HG02885 (cell line): ENCODE results near the gene ARID1B.

Source experiments
- ATAC-seq: cut with Tn5 transposase; IDR thresholded peaks from one replicate; pipeline ENCODE4 v1.9.1; 2021; ENCODE audit warnings: mild to moderate bottlenecking; ENCODE audit not compliant: unreplicated experiment, poor library complexity

The ARID1B gene

GRCh38 chr6:156899071-156899470, 121.9 kb downstream of the ARID1B start:
- ATAC-seq: no peak

- ATAC-seq: no peak
Measured at GRCh38 chr6:156899532-156900135, 122.5 kb downstream of the ARID1B start.

- no peak for ATAC-seq
Measured at GRCh38 chr6:156900292-156900691, 123.1 kb downstream of the ARID1B start.

- ATAC-seq: no peak
Measured at GRCh38 chr6:156901309-156902019, 124.3 kb downstream of the ARID1B start.

GRCh38 chr6:156902782-156903181, 125.6 kb downstream of the ARID1B start:
- no peak for ATAC-seq

- ATAC-seq: no peak
Measured at GRCh38 chr6:156904176-156904967, 127.2 kb downstream of the ARID1B start.

GRCh38 chr6:156905801-156906200, 128.6 kb downstream of the ARID1B start:
- ATAC-seq: no peak

GRCh38 chr6:156906451-156906850, 129.3 kb downstream of the ARID1B start:
- ATAC-seq: no peak

GRCh38 chr6:156909212-156910010, 132.2 kb downstream of the ARID1B start:
- no peak for ATAC-seq

GRCh38 chr6:156910011-156910334, 132.8 kb downstream of the ARID1B start:
- ATAC-seq: no peak

- ATAC-seq: no peak
Measured at GRCh38 chr6:156910938-156911337, 133.8 kb downstream of the ARID1B start.

GRCh38 chr6:156911581-156911980, 134.4 kb downstream of the ARID1B start:
- no peak for ATAC-seq

GRCh38 chr6:156912431-156912830, 135.3 kb downstream of the ARID1B start:
- ATAC-seq: no peak

- no peak for ATAC-seq
Measured at GRCh38 chr6:156914181-156914580, 137.0 kb downstream of the ARID1B start.

GRCh38 chr6:156916130-156916801, 139.1 kb downstream of the ARID1B start:
- ATAC-seq: peak; percentile 48

- ATAC-seq: peak; percentile 85
Measured at GRCh38 chr6:156917213-156917612, 140.0 kb downstream of the ARID1B start.

GRCh38 chr6:156918647-156919046, 141.5 kb downstream of the ARID1B start:
- no peak for ATAC-seq

GRCh38 chr6:156919370-156919769, 142.2 kb downstream of the ARID1B start:
- no peak for ATAC-seq

GRCh38 chr6:156919814-156920369, 142.7 kb downstream of the ARID1B start:
- ATAC-seq: no peak

GRCh38 chr6:156924246-156924645, 147.1 kb downstream of the ARID1B start:
- no peak for ATAC-seq
